Effector memory CD8-positive, alpha-beta T cell (primary cell): ENCODE data around the gene SHMT1.
A peak's percentile ranks its signal among the peaks of the same experiment; 100 is the strongest.
"Not testable (repeated sequence)": the region's sequence is repeated elsewhere in the genome, so short reads cannot be mapped to it uniquely, and the experiment has no call there.

Source experiments
- ATAC-seq: fragments of 150-1000 bp; cut with Tn5 transposase; replicated peaks from 2 replicates; pipeline ENCODE4 v1.10.0; 2021; ENCODE audit warnings: mild to moderate bottlenecking, moderate library complexity
- DNase-seq, 3 experiments: peaks; one replicate each; pipeline ENCODE4 v3.0.0; 2021
- H3K27ac Mint-ChIP-seq, 2 donors: one replicate each; pipeline ENCODE4 v1.8.0; 2022; ENCODE audit warnings: mild to moderate bottlenecking in 2 of 2, mixed read lengths in 2 of 2, moderate library complexity in 2 of 2
- H3K27me3 Mint-ChIP-seq, 2 donors: one replicate each; pipeline ENCODE4 v1.8.0; 2022; ENCODE audit warnings: mixed read lengths in 2 of 2
- H3K36me3 Mint-ChIP-seq: one replicate; pipeline ENCODE4 v1.8.0; 2022; ENCODE audit warnings: mild to moderate bottlenecking, moderate library complexity, mixed read lengths; ENCODE audit not compliant: insufficient read depth
- H3K4me1 Mint-ChIP-seq, 2 donors: one replicate each; pipeline ENCODE4 v1.8.0; 2022; ENCODE audit warnings: low read depth in 2 of 2, mixed read lengths in 2 of 2
- H3K4me3 Mint-ChIP-seq, 2 donors: one replicate each; pipeline ENCODE4 v1.8.0; 2022; ENCODE audit warnings: mild to moderate bottlenecking in 2 of 2, mixed read lengths in 2 of 2, moderate library complexity in 2 of 2
- H3K9me3 Mint-ChIP-seq, 2 donors: one replicate each; pipeline ENCODE4 v1.8.0; 2022; ENCODE audit warnings: mixed read lengths in 2 of 2

The SHMT1 gene

DNA sequence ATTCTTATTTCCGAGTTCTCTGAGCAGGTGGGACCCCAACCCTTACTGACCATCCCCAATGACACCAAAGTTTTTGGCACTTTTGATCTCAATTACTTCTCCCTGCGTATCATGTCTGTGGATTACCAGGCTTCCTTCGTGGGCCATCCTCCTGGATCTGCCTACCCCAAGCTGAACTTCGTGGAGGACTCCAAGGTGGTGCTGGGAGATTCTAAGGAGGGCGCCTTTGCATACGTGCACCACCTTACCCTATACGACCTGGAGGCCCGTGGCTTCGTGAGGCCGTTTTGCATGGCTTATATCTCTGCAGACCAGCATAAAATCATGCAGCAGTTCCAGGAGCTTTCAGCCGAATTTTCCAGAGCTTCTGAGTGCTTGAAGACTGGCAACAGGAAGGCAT, 47.4 kb downstream of the SHMT1 start:
- peaks cover 48% of the 10 kb centered on the region for H3K36me3 Mint-ChIP-seq
- ATAC-seq, result no peak
- peaks cover 63 to 72% of the 10 kb centered on the region in 2 donors for H3K4me1 Mint-ChIP-seq
- peak overlapping the region; percentile 88 to 98 for H3K4me3 Mint-ChIP-seq
- peak overlapping the region; percentile 95 for H3K27ac Mint-ChIP-seq
- H3K9me3 Mint-ChIP-seq, result no peaks in the 10 kb centered on the region
- DNase-seq, result no peak
- no peaks in the 10 kb centered on the region for H3K27me3 Mint-ChIP-seq

DNA sequence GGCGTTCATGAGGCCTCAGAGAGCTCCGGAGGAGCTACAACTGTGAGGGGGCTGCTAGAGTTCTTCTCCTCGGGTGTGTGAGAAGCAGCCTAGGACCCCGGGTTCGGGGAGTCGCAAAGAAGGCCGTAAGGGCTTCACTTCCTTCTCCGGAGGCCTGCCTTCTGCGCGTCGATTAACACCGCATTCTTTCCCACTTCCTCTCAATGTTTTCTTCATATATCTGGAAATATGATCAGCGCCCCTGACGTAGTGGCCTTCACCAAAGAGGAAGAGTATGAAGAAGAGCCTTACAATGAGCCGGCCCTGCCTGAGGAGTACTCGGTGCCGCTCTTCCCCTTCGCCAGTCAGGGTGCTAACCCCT, 47.8 kb downstream of the SHMT1 start:
- peak; percentile 13 for ATAC-seq
- peaks cover 46% of the 10 kb centered on the region for H3K36me3 Mint-ChIP-seq
- peak overlapping the region; percentile 88 to 98 for H3K4me3 Mint-ChIP-seq
- H3K9me3 Mint-ChIP-seq, result no peaks in the 10 kb centered on the region
- peaks cover 58 to 68% of the 10 kb centered on the region in 2 donors for H3K4me1 Mint-ChIP-seq
- DNase-seq, result no peak
- H3K27me3 Mint-ChIP-seq, result no peaks in the 10 kb centered on the region
- peak overlapping the region; percentile 95 for H3K27ac Mint-ChIP-seq

- peak within 1 kb of the TSS; percentile 88 to 98 for H3K4me3 Mint-ChIP-seq
- H3K9me3 Mint-ChIP-seq, result no peaks in the 10 kb centered on the region
- no peaks in the 10 kb centered on the region for H3K27me3 Mint-ChIP-seq
- DNase-seq, result peak; percentile 93 to 96 (median 95)
- ATAC-seq, result peak; percentile 90
- peaks cover 52 to 68% of the 10 kb centered on the region in 2 donors for H3K4me1 Mint-ChIP-seq
- peak within 1 kb of the TSS; percentile 95 for H3K27ac Mint-ChIP-seq
- peaks cover 43% of the 10 kb centered on the region for H3K36me3 Mint-ChIP-seq
These were observed 48.4 kb downstream of the SHMT1 start, which contains the start of the genes SMCR8 and TOP3A for GRCh38 chr17:18314731-18315561. TSS of gene SMCR8 (plus strand) at chr17:18315293. CDS start at chr17:18315790, 497 bp downstream. TSS of gene TOP3A (minus strand) at chr17:18314994. CDS start at chr17:18314778, 216 bp downstream.

- ATAC-seq (peak; percentile 6), DNase-seq (no peak)
- no peaks in the 10 kb centered on the region for H3K9me3 Mint-ChIP-seq
- peaks cover 46% of the 10 kb centered on the region for H3K36me3 Mint-ChIP-seq
- peak overlapping the region; percentile 88 to 98 for H3K4me3 Mint-ChIP-seq
- peak overlapping the region; percentile 95 for H3K27ac Mint-ChIP-seq
- H3K27me3 Mint-ChIP-seq, result no peaks in the 10 kb centered on the region
- peaks cover 46 to 61% of the 10 kb centered on the region in 2 donors for H3K4me1 Mint-ChIP-seq
These were observed 49.2 kb downstream of the SHMT1 start for GRCh38 chr17:18314059-18314730.

GRCh38 chr17:18309202-18309601, 54.1 kb downstream of the SHMT1 start:
- H3K4me3 Mint-ChIP-seq, result no peak overlapping the region
- no peaks in the 10 kb centered on the region for H3K27me3 Mint-ChIP-seq
- peaks cover 15 to 27% of the 10 kb centered on the region in 2 donors for H3K4me1 Mint-ChIP-seq
- ATAC-seq (no peak), DNase-seq (no peak)
- no peak overlapping the region for H3K27ac Mint-ChIP-seq
- H3K36me3 Mint-ChIP-seq, result peaks cover 44% of the 10 kb centered on the region
- H3K9me3 Mint-ChIP-seq, result no peaks in the 10 kb centered on the region

- not testable (repeated sequence) for ATAC-seq, H3K27me3 Mint-ChIP-seq, DNase-seq, H3K4me3 Mint-ChIP-seq, H3K9me3 Mint-ChIP-seq, H3K4me1 Mint-ChIP-seq
- peaks cover 70% of the 10 kb centered on the region for H3K36me3 Mint-ChIP-seq
- peak overlapping the region in 1 of 2 donors; percentile 86 for H3K27ac Mint-ChIP-seq
These were observed 60.1 kb downstream of the SHMT1 start for GRCh38 chr17:18303206-18303605.

DNA sequence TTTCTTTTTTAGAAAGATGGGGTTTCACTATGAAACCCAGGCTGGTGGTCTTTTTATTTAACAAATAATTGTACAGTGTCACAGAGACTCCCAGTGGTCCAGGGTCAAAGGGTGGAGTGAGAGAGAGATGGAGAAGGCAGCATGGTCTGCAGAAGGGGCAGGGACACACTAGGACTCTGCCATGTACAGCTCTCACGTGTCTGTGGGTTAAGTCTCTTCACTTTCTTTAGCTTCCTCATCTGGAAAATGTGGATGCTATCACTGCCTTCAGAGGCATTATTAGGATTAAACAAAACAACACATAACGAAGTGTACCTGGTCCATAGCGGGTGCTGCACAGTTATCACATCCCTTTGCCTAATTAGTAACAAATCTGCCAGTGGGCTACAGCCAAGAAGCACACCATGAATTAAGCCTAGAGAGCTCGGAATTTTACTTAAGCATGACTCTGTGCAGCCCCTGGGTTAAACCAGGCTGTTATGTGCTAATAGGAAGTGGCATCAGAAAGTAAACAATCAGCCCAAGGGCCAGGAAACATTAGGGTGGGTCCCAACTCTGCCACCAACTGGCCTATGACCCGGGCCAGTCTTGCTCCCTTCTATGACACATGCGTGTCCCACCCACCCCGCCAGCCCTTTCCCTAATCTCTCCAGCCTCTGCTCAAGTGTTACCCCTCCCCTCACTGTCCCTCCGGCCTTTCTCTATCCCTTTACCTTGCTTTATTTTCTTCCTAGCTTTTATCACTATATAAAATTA, 62.4 kb downstream of the SHMT1 start:
- ATAC-seq (no peak), DNase-seq (no peak)
- peaks cover 60% of the 10 kb centered on the region for H3K36me3 Mint-ChIP-seq
- H3K27me3 Mint-ChIP-seq, result no peaks in the 10 kb centered on the region
- no peaks in the 10 kb centered on the region for H3K4me1 Mint-ChIP-seq
- no peaks in the 10 kb centered on the region for H3K9me3 Mint-ChIP-seq
- no peak overlapping the region for H3K27ac Mint-ChIP-seq
- no peak overlapping the region for H3K4me3 Mint-ChIP-seq

GRCh38 chr17:18298061-18298460, 65.3 kb downstream of the SHMT1 start:
- H3K4me1 Mint-ChIP-seq, H3K27ac Mint-ChIP-seq, ATAC-seq: not testable (repeated sequence)

DNA sequence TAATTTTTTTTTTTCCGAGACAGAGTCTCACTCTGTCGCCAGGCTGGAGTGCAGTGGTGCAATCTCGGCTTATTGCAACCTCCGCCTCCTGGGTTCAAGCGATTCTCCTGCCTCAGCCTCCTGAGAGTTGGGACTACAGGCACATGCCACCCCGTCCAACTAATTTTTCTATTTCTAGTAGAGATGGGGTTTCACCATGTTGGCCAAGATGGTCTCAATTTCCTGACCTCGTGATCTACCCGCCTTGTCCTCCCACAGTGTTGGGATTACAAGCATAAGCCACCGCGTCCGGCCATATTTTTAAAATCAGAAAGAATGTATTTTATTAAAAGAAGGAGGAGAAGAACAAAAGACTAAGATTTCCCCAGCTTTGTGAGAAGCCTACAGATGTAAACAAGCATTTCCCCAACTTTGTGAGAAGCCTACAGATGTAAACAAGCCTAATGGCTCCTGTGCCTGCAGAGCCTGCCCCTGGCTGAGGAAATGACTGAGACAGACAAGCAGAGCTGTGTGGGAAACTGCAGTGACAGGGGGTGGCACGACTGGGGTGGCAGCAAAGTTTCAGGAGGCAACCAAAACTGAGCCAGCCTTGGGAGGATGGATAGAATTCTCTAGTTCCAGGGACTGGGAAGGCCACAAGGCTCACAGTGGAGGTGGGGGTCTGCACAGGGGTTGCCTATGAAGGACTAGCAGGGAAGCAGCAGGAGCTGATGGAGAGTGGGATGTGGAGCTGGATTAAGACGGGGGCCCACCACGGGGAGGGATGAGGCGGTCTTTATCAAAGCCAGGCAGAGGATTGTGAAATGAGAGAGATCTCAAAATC, 71.4 kb downstream of the SHMT1 start:
- Mint-ChIP-seq H3K36me3 (peaks cover 53% of the 10 kb centered on the region), H3K4me1 (no peaks in the 10 kb centered on the region), H3K27ac (peak overlapping the region in 1 of 2 donors; percentile 58), H3K4me3 (no peak overlapping the region), H3K9me3 (no peaks in the 10 kb centered on the region), H3K27me3 (no peaks in the 10 kb centered on the region)
- DNase-seq, result no peak
- no peak for ATAC-seq

More at GRCh38 chr17:18298061-18298460, 65.3 kb downstream of the SHMT1 start:
- H3K36me3 Mint-ChIP-seq, result peaks cover 55% of the 10 kb centered on the region
- H3K27me3 Mint-ChIP-seq, H3K4me3 Mint-ChIP-seq, H3K9me3 Mint-ChIP-seq, DNase-seq: not testable (repeated sequence)

GRCh38 chr17:18285296-18285695, 78.1 kb downstream of the SHMT1 start:
- peaks cover 73% of the 10 kb centered on the region for H3K36me3 Mint-ChIP-seq

GRCh38 chr17:18281788-18282187, 81.6 kb downstream of the SHMT1 start:
- no peak for DNase-seq
- no peaks in the 10 kb centered on the region for H3K9me3 Mint-ChIP-seq
- peaks cover 74% of the 10 kb centered on the region for H3K36me3 Mint-ChIP-seq
- no peaks in the 10 kb centered on the region for H3K4me1 Mint-ChIP-seq
- ATAC-seq, result no peak
- H3K27ac Mint-ChIP-seq, result no peak overlapping the region
- no peaks in the 10 kb centered on the region for H3K27me3 Mint-ChIP-seq
- no peak overlapping the region for H3K4me3 Mint-ChIP-seq

More at GRCh38 chr17:18285296-18285695, 78.1 kb downstream of the SHMT1 start:
- Mint-ChIP-seq H3K27ac (no peak overlapping the region), H3K4me1 (no peaks in the 10 kb centered on the region), H3K4me3 (no peak overlapping the region), H3K9me3 (no peaks in the 10 kb centered on the region), H3K27me3 (no peaks in the 10 kb centered on the region)
- ATAC-seq (no peak), DNase-seq (no peak)

- Mint-ChIP-seq H3K36me3 (peaks cover 70% of the 10 kb centered on the region), H3K27ac (peak overlapping the region in 1 of 2 donors; percentile 31), H3K27me3 (no peaks in the 10 kb centered on the region), H3K9me3 (no peaks in the 10 kb centered on the region), H3K4me1 (no peaks in the 10 kb centered on the region), H3K4me3 (no peak overlapping the region)
- DNase-seq, result no peak
- no peak for ATAC-seq
These were observed 82.5 kb downstream of the SHMT1 start for GRCh38 chr17:18280766-18281371.
